Measurements from ENCODE around the gene RPL35. TPM values are rescaled to one million over a fixed set of nuclear protein-coding genes. Genes with fewer than 3 reads are reported as not detected.
A peak's percentile ranks its signal among the peaks of the same experiment; 100 is the strongest.

RPL35 gene
- total RNA-seq, 1 donor from 2014 or later = 794 TPM

DNA sequence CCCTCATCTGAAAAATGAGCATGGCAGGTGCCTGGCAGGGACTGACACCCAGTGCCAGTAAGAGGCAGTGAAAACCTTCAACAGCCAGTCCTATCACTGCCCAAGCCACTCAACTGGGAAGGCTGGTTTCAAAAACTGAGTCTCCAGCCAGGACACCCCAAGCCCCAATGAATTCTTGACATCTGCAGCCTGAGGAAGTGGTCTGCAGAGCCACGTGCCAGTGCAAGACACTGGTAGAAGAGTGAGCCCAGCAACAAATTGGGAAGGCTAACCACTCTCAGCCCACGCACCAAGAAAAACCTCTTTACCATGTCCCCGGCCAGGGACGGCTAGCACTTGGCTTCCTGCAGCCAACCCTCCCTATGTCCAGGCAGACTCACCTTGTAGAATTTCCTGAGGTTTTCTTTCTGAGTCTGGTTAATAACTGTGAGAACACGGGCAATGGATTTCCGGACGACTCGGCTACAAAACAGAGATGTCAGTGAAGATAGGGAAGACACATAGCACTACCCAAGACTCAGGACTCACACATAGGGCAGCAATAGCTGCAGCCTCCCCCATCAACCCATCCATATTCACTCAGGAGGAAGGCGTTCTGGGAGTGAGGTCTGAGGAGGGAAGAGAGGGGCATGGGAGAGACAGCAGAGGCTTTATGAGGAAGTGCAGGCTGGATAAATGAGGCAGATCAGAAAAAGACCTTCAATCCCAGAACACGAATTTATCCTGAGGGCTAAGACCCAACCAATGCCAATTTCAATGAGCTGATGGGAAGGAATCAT lies 1.8 kb downstream of the RPL35 start:
- H3K27ac ChIP-seq = peak overlapping the region; percentile 93
- intact Hi-C loops (cut with DNase I) = no loop called here
- DNase-seq = no peak
- ATAC-seq = no peak
- no peaks in the 10 kb centered on the region for H3K27me3 ChIP-seq
- peaks cover 30% of the 10 kb centered on the region for H3K4me1 ChIP-seq
- H3K9me3 ChIP-seq = no peaks in the 10 kb centered on the region
- peaks cover 46% of the 10 kb centered on the region for H3K36me3 ChIP-seq
- TF ChIP-seq CTCF (IDR thresholded peaks at IDR 0.05) = no peak
- H3K4me3 ChIP-seq = peak overlapping the region; percentile 94

DNA sequence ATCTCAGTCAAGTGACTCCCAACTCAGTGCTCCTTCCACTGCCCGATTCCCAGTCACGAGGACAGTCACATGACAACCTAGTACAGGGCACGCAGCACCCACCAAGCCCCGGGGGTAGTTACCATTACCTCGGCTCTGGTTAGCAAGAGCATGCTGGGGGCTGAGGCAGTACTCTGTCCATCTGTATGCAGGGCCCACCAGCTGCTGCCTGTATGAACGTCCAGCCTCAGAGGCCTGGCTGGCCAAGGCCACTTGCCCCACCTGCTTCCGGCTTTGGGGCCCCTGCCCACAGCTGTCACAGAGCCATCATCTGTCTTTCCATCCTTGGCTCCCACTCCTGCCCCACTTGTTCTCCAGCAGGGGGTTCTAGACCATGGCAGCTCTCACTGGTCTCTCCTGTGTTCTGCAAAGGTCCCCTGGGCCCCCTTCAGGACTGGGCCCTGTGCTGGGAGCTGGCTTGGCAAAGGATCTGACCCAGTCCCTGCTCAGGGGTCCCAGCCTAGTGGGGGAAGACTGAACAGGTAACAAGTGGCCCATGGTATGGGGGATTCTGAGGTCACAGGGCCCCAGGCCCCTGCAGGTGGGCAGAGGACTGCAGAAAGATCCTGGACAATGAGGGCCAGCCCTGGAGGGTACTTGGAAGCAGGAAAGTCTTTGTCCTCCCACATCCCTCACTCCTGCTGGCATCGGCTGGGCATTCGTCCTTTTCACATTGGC lies 3.3 kb downstream of the RPL35 start:
- no peak for ATAC-seq
- Histone ChIP-seq H3K36me3 (peaks cover 46% of the 10 kb centered on the region), H3K4me3 (no peak overlapping the region), H3K9me3 (no peaks in the 10 kb centered on the region), H3K27me3 (no peaks in the 10 kb centered on the region), H3K27ac (no peak overlapping the region), H3K4me1 (peaks cover 25% of the 10 kb centered on the region)
- intact Hi-C loops (cut with DNase I) = no loop called here
- no peak for DNase-seq
- no peak for TF ChIP-seq CTCF (IDR thresholded peaks at IDR 0.05)

DNA sequence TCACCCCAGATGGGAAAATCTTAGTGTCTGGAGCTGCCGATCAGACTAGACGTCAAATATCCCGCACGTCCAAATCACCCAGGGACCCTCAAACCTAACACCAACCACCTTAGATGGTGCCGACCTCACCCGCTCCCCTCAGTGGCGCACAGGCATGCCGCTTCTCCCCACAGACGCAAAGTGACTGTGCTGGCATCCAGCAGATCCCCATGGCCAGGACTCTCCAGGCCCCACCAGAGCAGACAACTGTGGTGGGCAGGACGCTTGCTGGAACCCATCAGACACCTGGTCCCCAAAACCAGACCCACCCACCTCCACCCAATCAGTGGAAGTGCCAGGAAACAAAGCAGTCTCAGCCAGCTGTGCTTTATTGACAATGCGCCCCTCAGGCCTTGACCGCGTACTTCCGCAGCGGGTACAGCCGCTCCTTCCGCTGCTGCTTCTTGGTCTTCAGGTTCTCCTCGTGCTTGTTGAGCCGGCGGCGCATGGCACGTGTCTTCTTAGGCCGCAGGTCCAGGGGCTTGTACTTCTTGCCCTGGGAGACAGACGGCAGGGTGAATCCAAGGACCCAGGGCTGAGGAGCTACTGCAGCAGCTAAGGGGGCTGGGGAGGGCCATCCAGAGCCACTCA lies 4.1 kb downstream of the RPL35 start:
- intact Hi-C loops (cut with DNase I) = no loop called here
- DNase-seq = no peak
- peaks cover 46% of the 10 kb centered on the region for H3K36me3 ChIP-seq
- peaks cover 23% of the 10 kb centered on the region for H3K4me1 ChIP-seq
- no peak overlapping the region for H3K27ac ChIP-seq
- no peak overlapping the region for H3K4me3 ChIP-seq
- no peaks in the 10 kb centered on the region for H3K9me3 ChIP-seq
- TF ChIP-seq CTCF (IDR thresholded peaks at IDR 0.05) = no peak
- no peak for ATAC-seq
- no peaks in the 10 kb centered on the region for H3K27me3 ChIP-seq

DNA sequence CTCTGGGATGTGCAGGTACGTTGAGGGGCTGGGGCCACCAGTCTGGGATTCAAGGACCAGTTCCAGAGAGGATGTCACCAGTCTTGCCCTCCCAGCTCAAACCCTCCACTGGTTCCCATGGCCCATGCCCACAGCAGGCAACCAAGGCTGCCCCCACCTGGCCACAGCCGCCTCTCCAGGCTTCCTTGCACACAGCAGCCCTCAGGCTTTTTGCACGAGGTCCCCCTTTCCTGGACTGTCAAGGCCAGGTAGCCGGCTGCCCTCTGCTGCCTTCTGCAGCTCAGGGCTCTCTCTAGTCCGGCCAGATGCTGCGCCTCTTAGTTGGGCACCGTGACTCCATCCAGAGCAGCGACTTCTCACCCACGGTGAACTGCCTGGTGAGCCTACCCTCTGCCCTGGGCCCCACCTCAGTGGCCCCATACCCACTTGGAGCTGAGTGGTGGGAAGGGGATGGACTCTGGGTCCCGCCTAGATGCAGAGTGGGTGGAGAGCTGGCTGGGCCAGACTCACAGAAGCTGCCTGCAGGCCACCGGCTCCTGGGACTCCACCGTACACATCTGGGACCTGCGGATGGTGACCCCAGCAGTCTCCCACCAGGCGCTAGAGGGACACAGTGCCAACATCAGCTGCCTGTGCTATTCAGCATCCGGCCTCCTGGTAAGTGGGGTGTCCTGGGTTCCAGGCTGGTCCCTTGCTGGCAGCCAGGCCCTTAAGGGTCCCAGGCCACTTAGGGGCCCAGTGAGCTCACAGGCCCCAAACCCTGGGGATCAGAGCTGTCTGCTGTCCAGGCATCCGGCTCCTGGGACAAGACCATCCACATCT lies 5.6 kb downstream of the RPL35 start:
- H3K4me3 ChIP-seq = no peak overlapping the region
- DNase-seq (no peak), ATAC-seq (no peak)
- H3K4me1 ChIP-seq = peaks cover 27% of the 10 kb centered on the region
- H3K36me3 ChIP-seq = peaks cover 46% of the 10 kb centered on the region
- H3K27me3 ChIP-seq = no peaks in the 10 kb centered on the region
- no peak for TF ChIP-seq CTCF (IDR thresholded peaks at IDR 0.05)
- no peaks in the 10 kb centered on the region for H3K9me3 ChIP-seq
- intact Hi-C loops (cut with DNase I) = no loop called here
- H3K27ac ChIP-seq = no peak overlapping the region

GRCh38 chr9:124855566-124855943 lies 6.2 kb downstream of the RPL35 start:
- Histone ChIP-seq H3K9me3 (no peaks in the 10 kb centered on the region), H3K36me3 (peaks cover 42% of the 10 kb centered on the region), H3K4me3 (no peak overlapping the region), H3K27me3 (no peaks in the 10 kb centered on the region), H3K4me1 (peaks cover 21% of the 10 kb centered on the region), H3K27ac (no peak overlapping the region)
- no peak for TF ChIP-seq CTCF (IDR thresholded peaks at IDR 0.05)
- DNase-seq = no peak
- intact Hi-C loops (cut with DNase I) = no loop called here
- ATAC-seq = no peak
